Left hindlimb (tissue), 1 donor: Measurements from ENCODE around the gene KLHL29.

Experiments used
- DNase-seq: peaks from one replicate; pipeline ENCODE4 v3.0.0-alpha.2; 2018

The KLHL29 gene

DNA sequence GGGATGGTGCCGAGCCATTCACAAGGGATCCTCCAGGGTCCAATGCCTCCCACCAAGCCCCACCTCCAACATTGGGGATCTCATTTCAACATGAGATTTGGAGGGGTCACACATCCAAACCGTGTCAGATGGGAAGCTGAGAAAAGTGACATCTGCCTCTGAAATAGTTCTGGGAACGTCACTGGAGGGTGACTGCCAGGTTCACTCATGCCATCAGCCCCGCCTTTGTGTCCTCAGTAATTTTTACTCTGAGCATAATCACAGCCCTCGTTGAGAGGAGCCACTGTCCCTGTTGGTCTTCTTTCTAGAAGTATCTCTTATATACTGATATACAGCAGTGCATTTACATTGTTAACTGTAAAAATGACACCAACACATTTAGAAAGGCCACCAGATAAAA, 67.4 kb downstream of the KLHL29 start:
- DNase-seq: no peak

DNA sequence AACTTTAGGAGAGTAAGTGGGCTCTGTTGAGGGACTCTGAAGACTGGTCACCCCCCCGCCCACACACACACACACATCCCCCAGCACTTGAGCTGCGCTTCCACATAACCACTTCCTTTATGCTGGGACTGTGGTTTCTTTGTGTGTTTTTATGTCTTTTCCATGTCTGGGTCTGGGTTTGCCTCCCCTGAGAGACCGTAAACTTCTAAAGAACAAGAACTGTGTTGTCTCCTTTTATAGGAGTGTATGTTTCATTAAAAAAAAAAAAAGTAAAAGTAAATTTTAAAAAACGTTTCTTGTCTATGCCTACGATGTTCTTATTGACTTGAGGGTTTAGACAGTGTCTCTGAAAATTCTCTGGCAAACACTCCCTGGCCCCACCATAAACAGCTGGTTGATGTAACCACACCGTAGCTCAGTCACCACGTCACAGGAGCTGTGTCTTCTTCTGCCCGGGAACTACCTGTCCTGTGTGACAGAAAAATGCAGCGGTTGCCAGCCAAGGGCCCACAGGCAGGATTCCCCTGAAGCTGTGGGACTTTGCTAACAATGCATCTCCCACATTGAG, 68.0 kb downstream of the KLHL29 start:
- DNase-seq: peak; percentile 75

DNA sequence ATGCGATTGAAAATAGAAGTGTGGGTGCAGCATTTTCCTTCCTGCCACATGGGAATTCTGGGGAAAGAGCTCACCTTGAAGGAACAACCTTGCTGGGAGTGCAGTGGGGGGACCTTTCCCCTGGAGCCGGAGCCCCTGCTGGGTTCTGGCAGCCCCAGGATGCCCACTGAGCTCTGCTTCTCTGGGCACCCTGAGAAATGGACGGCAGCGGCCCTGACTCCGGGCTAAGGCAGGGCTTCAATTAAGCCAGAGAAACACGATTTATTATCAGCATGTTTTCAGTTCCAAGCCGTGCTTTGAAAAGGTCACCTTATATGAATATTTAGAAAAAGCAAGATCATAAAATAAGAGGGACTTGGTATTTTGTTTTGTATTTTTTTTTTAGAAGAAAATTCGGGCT, 68.5 kb downstream of the KLHL29 start:
- no peak for DNase-seq

DNA sequence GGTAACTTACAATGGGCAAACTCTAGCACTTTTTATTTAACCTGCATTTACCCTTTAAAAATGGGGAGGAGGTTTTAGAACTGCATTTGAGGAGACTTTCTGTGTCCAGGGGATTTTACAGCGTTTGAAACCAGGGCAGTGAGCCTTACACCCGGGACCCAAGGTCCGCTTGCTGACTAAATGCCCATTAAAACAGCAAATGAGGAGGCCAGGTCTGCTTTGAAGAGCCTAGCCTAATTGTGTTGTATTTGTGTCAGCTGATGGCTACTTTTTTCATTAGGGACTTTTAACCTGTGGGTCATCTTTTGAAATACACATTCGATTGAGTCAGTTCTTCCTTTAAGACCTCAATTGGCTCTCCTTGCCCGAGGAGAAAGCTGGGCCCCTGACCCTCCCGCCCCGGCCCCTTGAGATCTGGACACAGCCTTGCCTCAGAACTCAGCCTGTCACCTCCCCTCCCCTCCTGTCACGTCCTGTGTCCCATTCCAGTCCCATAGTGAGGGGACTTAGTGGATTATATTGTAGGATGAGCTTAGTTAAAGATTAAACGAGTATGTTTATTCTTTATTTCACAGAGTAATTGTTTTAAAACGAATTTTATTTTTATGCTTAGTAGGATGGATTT, 69.0 kb downstream of the KLHL29 start:
- no peak for DNase-seq

DNA sequence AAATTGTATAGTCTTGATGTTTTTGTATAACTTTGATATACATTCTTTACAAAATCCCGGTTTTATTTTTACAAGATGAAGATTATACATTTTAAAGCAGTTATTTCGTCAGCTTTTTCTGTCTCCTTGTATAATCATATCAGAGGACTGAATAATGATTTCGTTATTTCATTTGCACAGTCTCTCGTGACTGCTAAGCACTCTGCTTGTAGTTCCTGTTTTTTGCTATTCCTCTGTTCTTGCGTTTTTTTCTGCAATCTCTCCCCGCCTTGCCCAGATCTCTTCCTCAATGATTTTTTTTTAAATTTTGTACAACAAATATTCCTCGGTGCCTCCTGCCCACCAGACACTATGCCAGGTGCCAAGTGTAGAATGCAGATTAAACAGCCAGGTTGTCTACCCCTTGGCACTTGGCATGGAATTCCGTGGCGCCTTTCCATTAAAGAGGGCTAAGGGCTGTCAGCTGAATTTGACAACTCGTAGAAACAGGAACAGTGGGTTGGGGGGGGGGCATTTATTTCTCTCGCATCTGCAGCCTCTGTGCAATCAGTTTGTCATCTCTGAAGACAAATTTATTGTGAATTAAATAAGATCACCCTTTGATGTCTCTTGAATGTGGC, 69.6 kb downstream of the KLHL29 start:
- DNase-seq: no peak

DNA sequence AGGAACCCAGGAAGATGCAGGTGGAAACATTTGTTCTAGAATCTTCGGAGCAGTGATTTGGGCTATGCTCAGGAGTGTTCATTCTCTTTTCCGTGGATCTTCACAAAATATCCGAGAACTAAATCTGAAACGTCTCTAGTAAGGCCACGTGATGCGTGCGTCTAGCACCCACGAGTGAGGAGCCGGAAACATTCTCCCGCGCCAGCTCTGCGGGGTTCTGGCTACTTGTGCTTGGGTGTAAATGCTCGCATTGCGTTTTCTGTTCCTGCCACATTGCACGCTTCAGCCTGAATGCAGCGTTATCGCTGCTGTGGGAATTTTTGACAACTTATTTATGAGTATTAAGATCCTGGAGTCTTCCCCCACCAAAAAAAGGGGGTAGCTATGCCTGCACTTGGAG, 71.4 kb downstream of the KLHL29 start:
- no peak for DNase-seq

DNA sequence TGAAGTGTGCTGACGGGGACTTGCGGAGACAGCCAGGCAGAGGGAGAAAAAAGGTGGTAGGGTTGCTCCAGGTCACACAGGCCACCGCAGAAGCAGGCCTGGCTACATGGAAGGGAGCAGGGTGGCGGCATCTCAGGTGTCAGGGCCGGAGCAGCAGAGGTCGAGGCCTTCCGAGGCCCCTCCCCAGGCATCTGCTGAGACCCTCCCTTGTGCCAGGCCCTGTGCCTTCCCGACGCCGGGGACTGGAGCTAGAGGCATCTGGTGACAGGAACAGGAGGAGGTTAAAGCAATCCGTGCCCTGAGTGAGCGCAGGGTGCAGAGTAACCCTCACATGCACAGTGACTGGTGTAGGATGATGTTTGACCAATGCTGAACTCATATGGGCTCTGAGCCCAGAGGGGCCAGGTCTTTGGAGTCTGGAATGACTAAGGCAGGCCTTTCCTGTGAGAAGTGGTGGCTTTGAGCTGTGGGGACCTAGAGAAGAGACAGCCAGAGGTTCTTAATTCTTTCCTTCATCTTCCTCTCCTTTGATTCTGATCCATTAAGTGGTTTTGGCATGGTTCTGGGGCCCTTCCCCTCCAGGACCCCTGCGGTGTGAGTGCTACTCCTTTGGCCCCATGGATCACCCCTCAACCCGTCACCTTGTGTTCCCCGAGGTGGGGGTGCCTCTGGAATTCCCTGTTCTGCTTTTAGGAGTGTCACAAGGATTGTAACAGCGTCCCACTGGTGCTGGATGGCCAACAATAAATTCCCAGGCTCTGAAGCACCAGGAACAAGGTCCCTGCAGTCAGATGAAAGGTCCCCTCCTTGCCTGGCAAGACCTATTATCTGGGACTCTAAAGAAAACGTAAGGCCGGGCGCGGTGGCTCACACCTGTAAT, 72.1 kb downstream of the KLHL29 start:
- no peak for DNase-seq

DNA sequence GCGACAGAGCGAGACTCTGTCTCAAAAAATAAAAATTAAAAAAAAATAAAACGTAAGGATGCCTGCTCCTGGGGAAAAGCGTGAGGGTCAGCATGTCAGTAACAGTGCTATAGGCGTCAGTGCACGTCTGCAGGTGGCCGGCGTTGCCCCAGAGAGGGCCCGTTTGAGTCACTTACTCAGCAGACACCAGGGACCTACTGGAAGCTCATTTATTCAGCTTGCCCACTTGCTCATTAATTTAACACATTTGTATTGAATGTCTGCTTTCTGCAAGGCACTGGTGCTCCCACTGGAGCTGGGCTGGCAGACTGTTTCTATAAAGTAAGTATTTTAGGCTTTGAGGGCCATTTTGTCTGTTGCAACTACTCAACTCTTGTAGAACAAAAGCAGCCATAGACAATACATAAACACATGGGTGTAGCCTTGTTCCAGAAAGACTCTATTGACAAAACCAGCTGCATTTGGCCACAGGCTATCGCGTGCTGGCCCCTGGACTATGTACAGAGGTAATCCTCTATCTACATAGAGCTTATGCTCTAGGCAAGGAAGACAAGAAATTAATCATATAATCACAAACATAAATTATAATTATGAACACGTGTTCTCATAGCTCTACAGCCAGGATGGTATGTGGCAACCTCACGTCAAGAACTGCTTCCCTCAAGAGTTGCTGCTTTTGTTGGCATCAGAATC, 73.2 kb downstream of the KLHL29 start:
- DNase-seq: no peak

DNA sequence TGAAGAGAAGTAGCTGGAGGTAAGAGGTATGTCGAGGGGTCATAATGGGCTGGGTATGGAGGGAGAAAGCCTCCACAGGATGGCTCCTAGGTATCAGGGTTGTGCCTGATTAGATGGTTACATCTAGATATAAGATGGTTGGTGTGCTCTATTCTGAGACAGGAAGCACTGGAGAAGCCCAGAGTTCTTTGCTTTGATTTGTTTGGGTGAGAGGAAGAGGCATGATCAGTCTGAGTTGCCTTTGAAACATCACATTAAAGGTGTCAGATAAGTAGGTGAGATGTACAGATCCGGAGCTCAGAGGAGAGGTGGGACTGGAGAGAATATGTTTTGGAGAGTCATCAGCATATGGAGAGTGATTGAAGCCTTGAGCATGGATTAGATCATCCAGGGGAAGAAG, 74.1 kb downstream of the KLHL29 start:
- no peak for DNase-seq

DNA sequence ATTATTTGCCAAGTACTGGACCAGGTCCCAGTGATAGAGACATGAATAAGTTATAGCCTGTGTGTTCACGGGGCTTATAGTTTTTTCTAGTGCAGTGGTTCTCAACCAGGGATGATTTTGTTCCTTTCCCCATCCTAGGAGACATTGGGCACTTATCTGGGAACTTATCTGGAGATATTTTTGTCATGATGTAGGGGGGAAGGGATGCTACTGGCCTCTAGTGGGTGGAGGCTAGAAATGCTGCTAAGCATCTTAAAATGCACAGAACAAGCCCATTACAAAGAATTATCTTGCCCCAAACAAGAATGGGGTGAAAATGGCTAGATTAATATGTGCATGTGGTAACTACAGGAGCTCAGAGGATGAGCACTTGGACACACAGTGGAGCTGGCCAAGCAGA, 75.2 kb downstream of the KLHL29 start:
- no peak for DNase-seq

DNA sequence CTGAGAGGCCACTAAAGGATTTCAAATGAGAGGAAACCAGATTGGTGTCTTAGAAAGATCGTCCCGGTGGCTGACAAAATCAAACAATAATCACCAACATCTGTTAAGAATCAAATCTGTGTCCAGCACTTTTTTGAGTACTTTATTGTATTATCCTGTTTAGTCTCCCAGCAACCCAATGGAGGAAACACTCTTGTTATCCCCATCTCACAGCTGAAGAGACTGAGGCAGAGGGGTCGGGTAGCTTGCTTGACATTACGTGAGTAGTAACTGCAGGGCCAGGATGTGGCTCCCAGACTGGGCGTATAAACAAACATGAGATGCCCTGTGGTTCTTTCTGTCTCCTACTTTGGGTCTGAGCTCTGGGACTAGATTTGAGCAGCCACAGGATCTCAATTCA, 76.0 kb downstream of the KLHL29 start:
- no peak for DNase-seq

DNA sequence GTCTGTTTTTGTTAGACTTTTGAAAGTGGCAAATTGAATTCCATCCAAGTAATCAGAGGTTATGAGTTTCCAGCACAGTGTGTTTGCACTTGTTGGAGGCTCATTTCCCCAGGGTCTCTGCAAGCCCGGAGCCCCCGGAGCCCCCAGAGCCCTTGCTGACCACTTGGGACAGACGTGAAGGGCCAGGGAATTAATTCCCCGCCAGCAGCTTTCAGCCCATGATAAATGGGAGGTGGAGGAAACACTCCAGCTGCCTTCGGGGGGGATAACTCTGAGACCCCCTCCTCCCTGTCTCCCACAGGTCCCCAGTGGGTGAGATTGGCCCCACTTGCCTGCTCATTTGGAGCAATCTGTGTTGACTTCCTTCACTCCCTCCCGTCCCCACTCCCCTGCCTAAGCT, 79.2 kb downstream of the KLHL29 start:
- no peak for DNase-seq

DNA sequence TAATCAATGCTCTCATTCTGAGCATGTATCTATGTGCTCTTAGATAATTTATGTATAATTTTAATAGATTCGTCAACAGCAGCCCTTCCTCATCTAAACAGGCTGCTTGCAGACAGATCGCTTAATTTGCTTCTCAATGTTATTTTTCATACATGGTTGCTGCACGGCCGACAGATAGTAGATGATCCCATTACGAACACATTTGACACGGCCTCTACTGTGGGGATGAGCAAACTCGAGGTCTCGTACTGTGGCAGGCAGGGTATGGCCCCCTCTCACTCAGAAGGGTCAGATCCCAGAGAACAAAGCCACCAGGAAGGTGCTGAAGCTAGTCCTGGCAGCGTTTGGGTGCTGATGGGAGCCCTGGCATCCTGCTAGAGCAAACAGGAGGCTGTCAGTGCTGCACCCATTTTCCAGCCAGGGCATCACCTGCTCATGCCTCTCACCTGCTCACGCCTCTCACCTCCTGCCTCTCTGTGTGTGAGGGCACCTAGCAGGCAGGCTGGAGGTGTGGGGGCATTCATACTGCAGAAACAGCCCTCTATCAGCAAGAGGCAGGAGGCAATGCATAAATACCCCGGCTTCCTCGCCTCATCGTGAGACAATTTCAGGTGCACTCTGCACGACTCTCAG, 80.0 kb downstream of the KLHL29 start:
- DNase-seq: no peak

DNA sequence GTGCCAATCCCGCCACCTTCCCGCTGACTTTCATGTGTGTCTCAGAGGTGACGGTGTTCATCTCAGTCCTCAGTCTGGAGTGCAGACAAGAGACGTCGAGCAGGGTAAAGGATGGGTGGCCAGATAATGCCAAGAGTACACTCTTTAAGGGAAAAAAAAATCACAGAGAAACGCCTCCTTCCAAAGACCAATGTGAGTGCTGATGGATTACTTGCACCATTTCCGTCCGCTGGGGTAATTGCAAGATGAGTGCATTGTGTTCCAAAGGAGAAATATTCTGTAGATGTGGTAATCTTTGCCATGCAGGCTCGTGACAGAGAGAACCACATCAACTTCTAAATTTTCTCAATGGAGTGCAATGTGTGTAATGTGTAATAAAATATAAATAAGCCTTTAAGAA, 81.0 kb downstream of the KLHL29 start:
- no peak for DNase-seq

DNA sequence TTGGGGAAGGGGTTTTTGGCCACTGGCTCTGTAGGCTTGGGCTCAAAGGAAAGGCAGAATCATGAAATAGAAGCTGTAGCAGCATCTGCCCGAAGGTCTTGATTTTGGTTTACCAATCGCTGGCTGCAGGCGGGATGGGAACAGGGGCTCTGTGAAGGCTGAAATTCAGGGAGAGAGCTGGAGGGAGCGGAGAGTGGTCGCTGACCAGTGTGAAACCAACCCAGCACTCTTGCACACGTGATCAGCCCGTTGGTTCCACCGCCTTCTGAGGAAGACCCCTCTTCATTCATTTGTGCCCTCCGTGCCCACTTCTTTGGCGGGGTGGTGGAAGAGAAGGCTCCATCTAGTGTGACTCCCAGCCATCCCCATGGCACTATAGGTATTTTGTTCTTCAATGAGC, 82.6 kb downstream of the KLHL29 start:
- peak; percentile 3 for DNase-seq

DNA sequence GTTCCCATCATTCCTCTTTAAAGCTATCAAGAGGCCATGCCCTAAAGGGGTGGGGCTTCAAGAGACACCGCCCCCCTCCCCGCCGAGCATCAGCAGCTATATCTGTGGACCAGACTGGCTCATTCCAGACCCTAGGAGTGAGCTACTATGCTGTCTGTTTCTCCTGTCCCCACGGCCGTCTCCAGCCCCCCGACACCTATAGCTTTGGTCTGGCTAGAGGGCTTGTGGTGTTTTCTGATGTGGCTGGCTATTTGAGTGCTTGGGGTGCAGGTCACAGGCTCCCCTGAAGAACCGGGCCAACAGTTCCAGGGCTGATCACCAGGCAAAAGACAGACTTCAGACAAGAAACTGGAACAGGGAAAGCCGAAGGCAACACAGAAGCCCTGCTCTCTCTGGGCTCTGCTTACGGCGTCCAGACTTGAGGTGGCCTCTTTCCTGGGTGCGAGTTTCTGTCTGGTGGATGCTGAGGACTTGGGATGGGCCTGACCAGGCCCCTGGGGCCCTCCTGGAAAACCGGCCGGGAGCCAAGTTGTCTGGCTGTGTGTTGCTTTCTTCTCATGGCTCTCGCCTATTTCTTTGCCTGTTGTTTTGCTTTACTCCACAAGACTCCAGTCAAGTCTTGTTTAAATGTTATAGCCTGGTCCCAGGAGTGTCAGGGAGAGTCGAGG, 83.6 kb downstream of the KLHL29 start:
- peak; percentile 23 for DNase-seq

DNA sequence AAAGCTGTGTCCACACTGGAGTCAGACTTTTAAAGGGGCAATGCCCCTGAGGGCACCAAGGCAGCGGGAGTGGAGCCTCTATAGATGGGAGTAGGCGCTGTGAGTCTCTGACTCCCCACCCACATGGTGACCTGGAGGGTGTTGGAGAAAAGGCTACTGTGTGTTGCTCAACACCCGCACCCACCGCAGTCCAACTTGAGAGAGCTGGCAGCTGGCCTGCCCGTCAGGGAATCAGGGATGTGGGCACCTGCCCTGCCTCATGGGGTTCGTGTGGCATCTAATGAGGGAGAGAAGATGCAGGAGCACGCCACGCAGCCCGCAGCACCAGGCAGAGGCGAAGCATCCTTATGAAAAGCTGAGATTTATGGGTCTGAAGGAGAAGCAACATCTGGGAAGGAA, 84.2 kb downstream of the KLHL29 start:
- peak; percentile 19 for DNase-seq

DNA sequence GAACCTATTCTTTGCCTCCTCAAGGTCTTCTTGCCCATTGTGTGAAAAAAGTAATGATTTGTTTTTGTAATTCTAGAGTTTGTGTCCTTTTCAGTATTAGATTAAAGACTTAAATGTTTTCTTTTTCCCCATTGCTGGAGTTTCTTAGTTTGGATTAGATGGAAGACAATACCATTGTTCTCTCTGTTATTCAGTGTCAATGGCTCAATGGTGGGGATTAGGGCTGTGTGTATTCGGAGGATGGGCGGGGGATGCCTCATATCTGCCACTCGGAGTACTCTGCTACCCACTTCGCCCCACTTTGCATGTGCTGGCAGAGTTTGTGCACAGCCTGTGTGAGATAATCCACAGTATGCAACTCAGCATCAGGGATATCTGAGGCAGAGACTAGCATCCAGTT, 90.1 kb downstream of the KLHL29 start:
- DNase-seq: no peak

DNA sequence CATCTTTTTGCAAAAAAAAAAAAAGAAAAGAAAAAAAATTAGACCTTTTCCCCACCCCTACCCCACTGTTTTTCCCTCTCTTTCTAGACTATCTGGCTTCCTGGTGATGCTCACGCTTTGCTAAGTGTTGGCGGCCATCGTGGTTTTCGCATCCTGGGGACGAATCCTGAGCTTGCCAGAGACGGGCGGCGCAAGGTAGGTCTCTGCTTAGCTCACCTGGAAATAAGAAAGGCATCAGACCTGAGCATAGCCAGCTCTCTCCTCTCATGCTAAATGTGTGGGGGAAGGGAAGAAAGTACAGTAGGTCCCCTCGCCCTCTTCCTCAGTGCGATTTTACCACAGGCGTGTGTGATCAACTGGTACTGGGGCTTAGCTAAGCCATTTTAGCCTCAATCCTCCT, 90.5 kb downstream of the KLHL29 start:
- DNase-seq: no peak

DNA sequence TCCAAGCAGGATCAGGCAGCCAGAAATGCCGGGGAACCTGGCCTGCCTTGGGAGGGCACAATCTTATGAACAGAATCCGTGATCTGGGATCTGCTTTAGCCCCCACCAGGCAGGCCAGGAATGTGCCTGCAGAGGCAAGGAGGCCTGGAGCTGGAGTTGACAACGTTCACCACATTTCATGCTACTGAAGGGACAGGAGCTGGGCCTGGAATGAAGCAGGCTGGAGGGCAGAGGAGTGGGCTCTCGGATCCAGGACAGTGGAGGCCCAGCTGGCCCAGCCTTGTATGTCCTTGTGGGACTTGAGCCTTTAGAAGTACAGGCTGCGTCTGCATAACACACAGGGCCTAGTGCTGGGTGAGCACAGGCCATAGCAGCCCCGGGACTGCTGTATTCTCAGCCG, 91.8 kb downstream of the KLHL29 start:
- DNase-seq: no peak

DNA sequence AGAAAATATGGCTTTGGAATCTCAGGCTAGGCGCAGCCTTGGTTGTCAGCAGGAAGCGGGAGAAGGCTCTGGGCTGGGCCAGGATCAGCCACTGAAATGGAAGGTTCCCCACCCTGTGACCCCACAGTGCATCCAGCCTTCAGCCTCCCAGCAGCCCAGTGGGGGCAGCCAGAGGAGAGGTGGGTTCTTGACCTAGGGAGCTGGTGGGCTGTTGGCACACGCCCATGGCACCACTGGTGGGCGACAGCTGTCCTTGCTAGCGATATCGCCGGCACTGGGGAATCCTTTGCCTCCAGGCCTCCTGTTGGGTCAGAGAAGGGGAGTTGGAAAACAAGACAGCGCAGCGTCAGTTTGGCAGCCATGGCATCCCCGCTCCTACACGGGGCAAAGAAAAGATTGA, 92.4 kb downstream of the KLHL29 start:
- no peak for DNase-seq
